ENCODE measurements around the gene SLC25A53.
"Not testable (repeated sequence)": the region's sequence is repeated elsewhere in the genome, so short reads cannot be mapped to it uniquely, and the experiment has no call there.

The SLC25A53 gene

GRCh38 chrX:104112326-104112951 lies 44.4 kb downstream of the SLC25A53 start, which contains the start of gene ZCCHC18:
Gene ZCCHC18 (plus strand): TSS chrX:104112523. CDS start chrX:104114112, 1,589 bp downstream.
- no peak for TF ChIP-seq CTCF (IDR thresholded peaks at IDR 0.05; ENCODE audit: low read depth, low read length)
- Histone ChIP-seq H3K27me3 (ENCODE audit: insufficient read depth, low read depth, severe bottlenecking) (peaks cover 6% of the 10 kb centered on the region), H3K9me3 (ENCODE audit: severe bottlenecking) (no peaks in the 10 kb centered on the region), H3K4me3 (ENCODE audit: low read depth, low read length) (peak within 1 kb of the TSS; percentile 49), H3K27ac (peak within 1 kb of the TSS; percentile 74), H3K36me3 (no peaks in the 10 kb centered on the region)
- peak; percentile 62 for DNase-seq

DNA sequence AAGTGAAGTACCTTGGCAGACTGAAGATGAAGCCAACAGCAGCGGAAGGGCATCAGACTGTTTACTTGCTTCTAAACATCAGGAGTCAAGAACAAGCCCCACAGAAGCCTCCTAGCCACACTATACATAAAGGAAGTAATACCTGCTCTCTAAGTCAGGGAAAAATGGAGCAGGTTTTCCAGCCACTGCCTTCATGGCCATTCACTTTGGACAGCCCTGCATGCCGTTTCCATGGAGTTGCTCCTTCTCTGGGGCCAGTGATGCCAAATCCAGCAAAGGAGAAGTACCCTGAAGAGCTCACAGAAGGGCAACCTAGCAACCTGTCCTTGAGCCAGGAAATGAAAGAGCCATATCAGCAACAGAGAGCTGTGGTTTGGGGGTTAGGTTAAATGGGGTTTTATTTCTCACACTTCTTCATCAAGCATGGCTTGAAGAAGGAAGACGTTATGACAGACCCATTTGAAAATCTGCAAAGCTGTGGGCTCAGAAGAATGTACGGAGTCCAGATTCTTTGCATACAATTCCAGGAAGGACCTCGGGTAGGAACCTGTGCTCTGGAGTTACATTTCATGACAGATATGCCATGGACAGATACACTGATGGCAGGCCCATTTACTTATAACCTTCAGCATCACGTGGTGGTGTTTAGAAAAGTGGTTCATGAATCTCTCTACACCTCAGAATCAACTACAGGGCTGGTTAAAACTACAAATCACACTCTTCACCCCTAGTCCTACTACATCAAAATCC lies 46.1 kb downstream of the SLC25A53 start:
- H3K27ac ChIP-seq, DNase-seq, H3K36me3 ChIP-seq: not testable (repeated sequence)

GRCh38 chrX:104108955-104109354 lies 47.9 kb downstream of the SLC25A53 start:
- Histone ChIP-seq H3K4me3 (ENCODE audit: low read depth, low read length) (no peak overlapping the region), H3K27ac (no peak overlapping the region), H3K36me3 (no peaks in the 10 kb centered on the region), H3K9me3 (ENCODE audit: severe bottlenecking) (no peaks in the 10 kb centered on the region), H3K27me3 (ENCODE audit: insufficient read depth, low read depth, severe bottlenecking) (peaks cover 6% of the 10 kb centered on the region)
- DNase-seq, result no peak
- no peak for TF ChIP-seq CTCF (IDR thresholded peaks at IDR 0.05; ENCODE audit: low read depth, low read length)

More for the DNA sequence above, 46.1 kb downstream of the SLC25A53 start:
- H3K4me3 ChIP-seq (ENCODE audit: low read depth, low read length); H3K27me3 ChIP-seq (ENCODE audit: insufficient read depth, low read depth, severe bottlenecking); H3K9me3 ChIP-seq (ENCODE audit: severe bottlenecking): not testable (repeated sequence)

GRCh38 chrX:104105330-104106262 lies 51.2 kb downstream of the SLC25A53 start:
- no peak for DNase-seq
- TF ChIP-seq CTCF (IDR thresholded peaks at IDR 0.05; ENCODE audit: low read depth, low read length), result no peak
- Histone ChIP-seq H3K27me3 (ENCODE audit: insufficient read depth, low read depth, severe bottlenecking) (no peaks in the 10 kb centered on the region), H3K9me3 (ENCODE audit: severe bottlenecking) (no peaks in the 10 kb centered on the region), H3K27ac (no peak overlapping the region), H3K36me3 (no peaks in the 10 kb centered on the region), H3K4me3 (ENCODE audit: low read depth, low read length) (no peak overlapping the region)

DNA sequence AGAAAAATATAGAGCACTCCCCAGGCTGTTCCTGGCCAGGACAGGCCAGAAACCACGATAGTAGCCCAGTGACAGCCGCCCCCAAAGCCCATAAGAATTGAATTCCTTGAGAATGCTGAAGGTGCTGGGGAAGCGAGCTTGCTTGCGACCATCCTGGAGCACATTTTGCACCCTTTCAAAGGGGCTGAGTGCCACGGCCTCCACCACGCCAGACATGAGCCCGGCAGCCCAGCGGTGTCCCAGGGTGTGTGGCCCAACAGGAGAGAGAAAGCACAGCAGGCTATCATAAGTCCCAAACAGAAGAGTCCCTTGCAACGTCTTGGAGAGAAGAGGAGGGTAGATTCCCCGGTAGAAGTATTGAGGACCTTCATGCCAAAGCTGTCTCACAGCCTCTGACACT lies 52.1 kb downstream of the SLC25A53 start:
- Histone ChIP-seq H3K27ac (no peak overlapping the region), H3K4me3 (ENCODE audit: low read depth, low read length) (no peak overlapping the region), H3K27me3 (ENCODE audit: insufficient read depth, low read depth, severe bottlenecking) (no peaks in the 10 kb centered on the region), H3K36me3 (no peaks in the 10 kb centered on the region), H3K9me3 (ENCODE audit: severe bottlenecking) (no peaks in the 10 kb centered on the region)
- TF ChIP-seq CTCF (IDR thresholded peaks at IDR 0.05; ENCODE audit: low read depth, low read length), result no peak
- no peak for DNase-seq

GRCh38 chrX:104098919-104099318 lies 57.9 kb downstream of the SLC25A53 start:
- Histone ChIP-seq H3K27ac (no peak overlapping the region), H3K36me3 (no peaks in the 10 kb centered on the region), H3K27me3 (ENCODE audit: insufficient read depth, low read depth, severe bottlenecking) (peaks cover 10% of the 10 kb centered on the region), H3K9me3 (ENCODE audit: severe bottlenecking) (no peaks in the 10 kb centered on the region), H3K4me3 (ENCODE audit: low read depth, low read length) (no peak overlapping the region)
- DNase-seq, result no peak
- TF ChIP-seq CTCF (IDR thresholded peaks at IDR 0.05; ENCODE audit: low read depth, low read length), result no peak

Data from WERI-Rb-1 (cell line).